ENCODE measurements around the gene NRG3. TPM values are rescaled to one million over a fixed set of nuclear protein-coding genes. Genes with fewer than 3 reads are reported as not detected.

Gene NRG3
- total and polyA plus RNA-seq, 2 of the 4 experiments (the other 2 are of a cell fraction) = not detected

GRCh38 chr10:82742478-82742877, 867.5 kb downstream of the NRG3 start:
- H2AK5ac ChIP-seq (ENCODE audit: low read depth, low read length) = no peak overlapping the region
- no peaks in the 10 kb centered on the region for H3K9me1 ChIP-seq (ENCODE audit: insufficient read depth, low read length)
- intact Hi-C loops (cut with micrococcal nuclease) = no loop called here
- no peaks in the 10 kb centered on the region for H3K79me1 ChIP-seq (ENCODE audit: low read depth in 1 of 2, low read length in 2 of 2)
- no peak overlapping the region for H4K5ac ChIP-seq (ENCODE audit: low read depth, low read length)
- no peak overlapping the region for H3K4me3 ChIP-seq (ENCODE audit: insufficient read depth, low read depth, low read length)
- H4K8ac ChIP-seq (ENCODE audit: low read depth in 2 of 2, low read length in 2 of 2) = no peak overlapping the region
- no peak overlapping the region for H4K91ac ChIP-seq (ENCODE audit: insufficient read depth, low read depth, low read length)
- H3K9me3 ChIP-seq (ENCODE audit: control insufficient read depth, insufficient read depth, low read length) = peaks cover 8% of the 10 kb centered on the region
- H2BK120ac ChIP-seq (ENCODE audit: low read depth, low read length) = no peak overlapping the region
- ChIA-PET POLR2A (ENCODE audit: unreplicated experiment) (no interaction called here), CTCF (no interaction called here)
- 0% methylated on average over 1 of the region's 4 CpGs; no CpG with 5 or more reads in 1 of the 2 experiments for WGBS, 2 experiments (ENCODE audit: extremely low coverage in 2 of 2, insufficient read length in 1 of 2)
- no peak overlapping the region for H3K56ac ChIP-seq (ENCODE audit: extremely low read depth, insufficient read depth, low read length)
- H3K4me1 ChIP-seq (ENCODE audit: control insufficient read depth, insufficient read depth, low read length) = no peaks in the 10 kb centered on the region
- H3K9ac ChIP-seq (ENCODE audit: low read depth, low read length) = no peak overlapping the region
- no peak overlapping the region for H2BK15ac ChIP-seq (ENCODE audit: low read depth, low read length)
- no TSS peak for BruUV-seq (replicated peaks)
- dilution Hi-C loops (cut with HindIII; ENCODE audit: low sequenced_read_pairs, unreplicated experiment) = no loop called here
- H3K36me3 ChIP-seq (ENCODE audit: control insufficient read depth, insufficient read depth, low read length) = no peaks in the 10 kb centered on the region
- H3K23ac ChIP-seq (ENCODE audit: low read depth, low read length) = no peak overlapping the region
- H3K27me3 ChIP-seq (ENCODE audit: control insufficient read depth, insufficient read depth, low read length) = no peaks in the 10 kb centered on the region
- H2AFZ ChIP-seq (replicated peaks; ENCODE audit: low read length, poor library complexity) = no peak overlapping the region
- in situ Hi-C loops (cut with MboI; ENCODE audit: low sequenced_read_pairs) = no loop called here
- DNase-seq (no peak), ATAC-seq (ENCODE audit: low read depth) (no peak)
- TF ChIP-seq RAD21 (IDR thresholded peaks at IDR 0.05; ENCODE audit: low read length) (no peak), NFE2L2 (IDR thresholded peaks at IDR 0.05; ENCODE audit: low read depth, low read length) (no peak), CEBPB (IDR thresholded peaks at IDR 0.05; ENCODE audit: low read depth, low read length) (no peak)
- no peak overlapping the region for H2AK9ac ChIP-seq (replicated peaks; ENCODE audit: low read depth, low read length, poor library complexity)
- no peak overlapping the region for H3K4me2 ChIP-seq (ENCODE audit: low read depth, low read length)
- no peak overlapping the region for H3K27ac ChIP-seq (ENCODE audit: insufficient read depth, low read length)
- no peak overlapping the region for H3K18ac ChIP-seq (ENCODE audit: low read depth, low read length)
- no peak overlapping the region for H2BK5ac ChIP-seq (ENCODE audit: low read depth, low read length, poor library complexity, severe bottlenecking)
- H2BK20ac ChIP-seq (ENCODE audit: low read depth, low read length) = no peak overlapping the region
- H3K14ac ChIP-seq (replicated peaks; ENCODE audit: low read depth, low read length) = no peak overlapping the region
- no peak overlapping the region for H3K4ac ChIP-seq (ENCODE audit: low read depth, low read length)
- no peaks in the 10 kb centered on the region for H4K20me1 ChIP-seq (ENCODE audit: insufficient read depth, low read length)

Measured in IMR-90 (cell line).